Measurements from ENCODE around the gene HPDL.

DNA sequence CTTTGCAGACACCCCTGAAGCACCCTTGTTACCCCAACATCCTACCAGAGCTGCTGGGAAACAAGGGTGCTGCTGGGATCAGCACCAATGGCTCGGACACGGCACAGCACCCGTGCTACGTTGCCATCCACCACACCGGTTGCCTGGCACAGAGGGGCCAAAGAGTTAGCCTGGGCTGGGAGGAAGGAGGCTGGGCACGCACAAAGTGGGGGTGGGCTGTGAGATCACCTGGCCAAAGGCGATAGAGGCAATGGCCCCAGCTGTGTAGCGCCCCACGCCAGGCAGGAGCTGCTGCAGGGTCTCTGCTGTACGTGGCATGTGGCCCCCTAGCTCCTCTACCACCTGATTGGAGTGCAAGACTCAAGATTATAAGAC is 5.6 kb downstream of the HPDL start:
- TF ChIP-seq POLR2A (IDR thresholded peaks at IDR 0.05; ENCODE audit: low read depth, low read length) (no peak), POLR2AphosphoS5 (IDR thresholded peaks at IDR 0.05; ENCODE audit: low read depth, low read length) (no peak), TAF1 (IDR thresholded peaks at IDR 0.05; ENCODE audit: borderline replicate concordance, low read depth, low read length) (no peak)
